RWPE2 (cell line): ENCODE measurements around the gene ZNF488.

Source experiments
- ATAC-seq: fragments of 200-7000 bp; cut with Tn5 transposase; 3 replicates; pipeline ENCODE4 v1.9.1; 2021; ENCODE audit warnings: low read depth
- DNase-seq: peaks from one replicate; pipeline ENCODE4 v3.0.0-alpha.2; 2020; ENCODE audit warnings: low spot score
- H3K27ac ChIP-seq: fragments of 450-650 bp; 2 replicates; pipeline ENCODE4 v1.5.1; 2017; ENCODE audit warnings: mild to moderate bottlenecking; ENCODE audit not compliant: poor library complexity, severe bottlenecking
- H3K27me3 ChIP-seq: fragments of 250-450 bp; sonication (Bioruptor Pico); 2 replicates; pipeline ENCODE4 v1.5.1; 2021; ENCODE audit warnings: mild to moderate bottlenecking, moderate library complexity; ENCODE audit not compliant: insufficient read depth, poor library complexity, severe bottlenecking
- H3K36me3 ChIP-seq: fragments of 250-450 bp; sonication (Bioruptor Pico); 2 replicates; pipeline ENCODE4 v1.5.1; 2020; ENCODE audit warnings: low read depth, mild to moderate bottlenecking, moderate library complexity
- H3K4me1 ChIP-seq: fragments of 250-450 bp; sonication (Bioruptor Pico); 2 replicates; pipeline ENCODE4 v1.5.1; 2021; ENCODE audit warnings: mild to moderate bottlenecking, moderate library complexity; ENCODE audit not compliant: insufficient read depth, poor library complexity, severe bottlenecking
- H3K4me3 ChIP-seq: fragments of 250-450 bp; sonication (Bioruptor Pico); 2 replicates; pipeline ENCODE4 v1.5.1; 2021; ENCODE audit warnings: mild to moderate bottlenecking, moderate library complexity; ENCODE audit not compliant: severe bottlenecking
- H3K9me3 ChIP-seq: fragments of 250-450 bp; sonication (Bioruptor Pico); 2 replicates; pipeline ENCODE4 v1.5.1; 2021; ENCODE audit warnings: mild to moderate bottlenecking, moderate library complexity; ENCODE audit not compliant: severe bottlenecking
- TF ChIP-seq, protein P1 (sequence below): fragments of 450-650 bp; IDR thresholded peaks from one replicate; pipeline ENCODE4 v1.5.1; 2017; ENCODE audit warnings: mild to moderate bottlenecking, moderate library complexity; ENCODE audit not compliant: poor library complexity, severe bottlenecking

ZNF488 gene

DNA sequence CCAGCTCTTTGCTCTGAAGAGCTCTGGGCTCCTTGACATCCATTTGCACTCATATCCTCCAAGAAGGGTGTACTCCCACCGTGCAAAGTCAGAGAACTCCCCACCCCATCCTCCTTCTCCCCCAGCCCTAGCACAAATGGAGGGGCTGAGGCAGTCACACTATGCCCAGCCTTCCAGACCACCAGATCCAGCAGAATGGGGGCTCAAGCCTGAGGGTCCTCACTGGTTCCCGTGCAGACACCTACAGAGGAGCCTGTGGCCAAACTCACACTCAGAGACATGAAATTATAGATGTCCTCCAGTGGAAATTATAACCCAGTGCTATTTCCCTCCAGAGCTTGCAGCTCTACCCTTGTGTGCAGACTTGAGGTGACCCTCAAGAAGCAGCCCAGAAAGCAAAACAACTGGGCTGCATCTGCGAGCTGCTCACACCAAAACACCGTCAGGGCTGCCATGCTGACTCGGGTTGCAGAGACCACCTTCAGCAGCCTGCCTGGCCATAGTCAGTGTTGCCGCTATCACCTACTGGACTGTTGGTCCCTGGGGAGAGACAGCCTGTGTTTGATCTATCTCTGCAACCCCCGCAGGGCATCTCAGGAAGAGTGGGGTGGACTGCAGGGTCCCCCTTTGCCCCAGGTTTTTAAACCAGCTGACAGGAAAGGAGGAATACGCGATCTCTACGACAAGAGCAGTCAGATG is 7.4 kb downstream of the ZNF488 start:
- TF ChIP-seq, protein P1, sequence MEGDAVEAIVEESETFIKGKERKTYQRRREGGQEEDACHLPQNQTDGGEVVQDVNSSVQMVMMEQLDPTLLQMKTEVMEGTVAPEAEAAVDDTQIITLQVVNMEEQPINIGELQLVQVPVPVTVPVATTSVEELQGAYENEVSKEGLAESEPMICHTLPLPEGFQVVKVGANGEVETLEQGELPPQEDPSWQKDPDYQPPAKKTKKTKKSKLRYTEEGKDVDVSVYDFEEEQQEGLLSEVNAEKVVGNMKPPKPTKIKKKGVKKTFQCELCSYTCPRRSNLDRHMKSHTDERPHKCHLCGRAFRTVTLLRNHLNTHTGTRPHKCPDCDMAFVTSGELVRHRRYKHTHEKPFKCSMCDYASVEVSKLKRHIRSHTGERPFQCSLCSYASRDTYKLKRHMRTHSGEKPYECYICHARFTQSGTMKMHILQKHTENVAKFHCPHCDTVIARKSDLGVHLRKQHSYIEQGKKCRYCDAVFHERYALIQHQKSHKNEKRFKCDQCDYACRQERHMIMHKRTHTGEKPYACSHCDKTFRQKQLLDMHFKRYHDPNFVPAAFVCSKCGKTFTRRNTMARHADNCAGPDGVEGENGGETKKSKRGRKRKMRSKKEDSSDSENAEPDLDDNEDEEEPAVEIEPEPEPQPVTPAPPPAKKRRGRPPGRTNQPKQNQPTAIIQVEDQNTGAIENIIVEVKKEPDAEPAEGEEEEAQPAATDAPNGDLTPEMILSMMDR: no peak
- Histone ChIP-seq H3K4me3 (no peak overlapping the region), H3K27ac (no peak overlapping the region), H3K9me3 (no peaks in the 10 kb centered on the region), H3K4me1 (no peaks in the 10 kb centered on the region), H3K27me3 (no peaks in the 10 kb centered on the region), H3K36me3 (no peaks in the 10 kb centered on the region)
- DNase-seq (no peak), ATAC-seq (no peak)

DNA sequence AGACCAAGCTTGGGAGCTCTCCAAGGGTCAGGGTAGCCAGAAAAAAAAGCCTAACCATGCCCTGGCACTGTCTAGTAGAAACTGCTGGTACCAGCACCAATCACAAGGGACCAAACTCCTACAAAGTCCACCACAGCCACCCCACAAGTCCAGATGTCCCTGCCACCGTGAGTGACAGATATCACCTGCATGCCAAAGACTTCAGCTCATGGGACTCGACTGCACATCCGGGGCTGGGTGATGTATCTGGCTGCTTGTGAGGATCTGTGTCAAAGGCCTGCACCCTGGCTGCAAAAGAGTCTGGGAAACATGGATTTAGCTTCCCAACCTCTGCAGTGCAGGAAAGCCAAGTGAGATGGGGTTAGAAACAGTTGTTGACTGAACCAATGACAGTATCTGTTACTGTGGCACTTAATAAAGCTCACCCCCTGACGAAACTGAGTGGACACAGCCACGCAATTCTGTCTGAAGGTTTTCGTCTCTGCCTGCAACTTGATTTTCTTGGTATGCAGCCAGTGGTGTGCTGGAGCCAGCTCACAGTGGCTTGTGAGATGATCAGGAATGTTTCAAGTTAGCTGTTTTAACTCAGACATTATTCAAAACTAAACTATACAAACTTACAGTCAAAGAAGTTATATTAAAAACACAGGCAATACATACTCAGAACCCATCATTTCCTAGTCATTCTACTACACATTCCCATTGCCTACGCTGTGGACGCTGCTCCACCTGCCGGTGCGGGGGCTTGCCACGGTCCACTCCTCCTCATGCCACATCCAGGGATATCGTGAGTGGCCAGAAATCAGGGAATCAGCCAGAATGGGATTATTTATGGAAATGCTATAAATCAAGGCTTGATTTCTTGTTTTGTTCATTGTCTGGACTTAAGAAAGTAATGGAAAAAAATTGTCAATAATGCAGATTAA is 9.2 kb downstream of the ZNF488 start:
- no peak for DNase-seq
- TF ChIP-seq, protein P1: no peak
- no peaks in the 10 kb centered on the region for H3K27me3 ChIP-seq

DNA sequence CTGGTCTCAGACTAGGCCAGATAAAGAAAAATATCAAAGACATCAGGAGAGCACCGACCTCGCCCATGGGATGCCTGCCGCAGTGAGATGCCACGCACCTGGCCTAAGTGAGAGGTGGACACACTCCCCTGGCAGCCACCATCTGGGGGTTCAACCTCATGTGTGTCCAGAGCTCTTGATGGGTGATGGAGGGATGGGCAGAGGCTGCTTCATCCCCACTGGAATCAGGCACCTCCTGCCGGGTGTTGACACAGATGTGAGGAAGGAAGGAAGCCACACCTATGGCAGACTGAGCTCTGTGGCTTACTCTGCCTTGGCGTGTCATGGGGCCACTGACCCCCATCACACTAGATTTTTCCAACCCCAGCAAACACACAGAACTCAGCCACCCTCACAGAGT is 11.4 kb downstream of the ZNF488 start:
- TF ChIP-seq, protein P1: no peak
- Histone ChIP-seq H3K27ac (no peak overlapping the region), H3K4me1 (no peaks in the 10 kb centered on the region), H3K27me3 (no peaks in the 10 kb centered on the region), H3K4me3 (no peak overlapping the region), H3K36me3 (no peaks in the 10 kb centered on the region), H3K9me3 (no peaks in the 10 kb centered on the region)
- no peak for ATAC-seq
- DNase-seq: no peak

More for the DNA sequence above, 9.2 kb downstream of the ZNF488 start:
- no peak for ATAC-seq
- Histone ChIP-seq H3K4me1 (no peaks in the 10 kb centered on the region), H3K36me3 (no peaks in the 10 kb centered on the region), H3K9me3 (no peaks in the 10 kb centered on the region), H3K27ac (no peak overlapping the region), H3K4me3 (no peak overlapping the region)

DNA sequence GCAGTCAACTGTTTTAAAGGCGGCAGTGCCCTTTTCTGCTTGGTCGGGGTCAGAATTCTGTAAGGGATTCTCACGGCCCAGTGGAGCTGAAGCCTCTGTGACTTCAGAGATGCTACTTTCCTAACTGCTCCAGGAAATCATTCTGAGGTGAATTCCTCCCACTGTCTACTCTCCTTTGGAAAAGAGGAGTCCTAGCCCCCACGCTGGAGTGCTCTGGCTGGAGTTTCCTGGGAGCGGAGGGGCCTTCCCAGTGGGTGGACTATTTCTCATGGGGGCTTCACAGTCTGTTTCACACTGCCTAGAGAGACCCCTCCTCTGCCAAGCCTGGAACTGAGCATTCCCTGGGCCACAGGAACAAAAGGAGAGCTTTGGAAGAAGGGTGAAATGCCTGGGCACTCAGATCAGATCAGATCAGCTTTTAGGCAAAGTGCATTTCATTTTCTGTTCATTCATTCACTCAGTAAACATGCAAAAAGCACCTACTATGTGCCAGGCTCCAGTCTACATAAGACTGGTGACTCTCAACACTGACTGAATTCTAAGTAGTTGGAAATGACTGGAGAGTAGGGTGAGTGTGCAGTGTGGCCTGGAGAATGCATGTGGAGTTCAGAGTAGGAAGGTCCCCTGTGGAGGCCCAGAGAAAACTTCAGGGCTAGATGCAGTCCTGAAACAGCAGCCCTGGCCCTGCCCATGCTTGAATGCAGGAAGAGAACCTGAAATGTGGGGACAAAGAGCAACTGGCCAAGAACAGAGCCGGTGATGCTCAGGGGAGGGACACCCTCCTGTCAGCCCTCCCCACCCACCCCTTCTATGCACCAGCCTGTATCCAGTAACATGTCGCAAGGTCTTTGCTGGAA is 12.2 kb downstream of the ZNF488 start:
- DNase-seq (peak; percentile 23), ATAC-seq (no peak)
- H3K9me3 ChIP-seq: no peaks in the 10 kb centered on the region
- no peak overlapping the region for H3K4me3 ChIP-seq
- no peak overlapping the region for H3K27ac ChIP-seq
- TF ChIP-seq, protein P1: no peak
- no peaks in the 10 kb centered on the region for H3K4me1 ChIP-seq
- no peaks in the 10 kb centered on the region for H3K36me3 ChIP-seq
- no peaks in the 10 kb centered on the region for H3K27me3 ChIP-seq
